ENCODE measurements around the gene TES.
"Not testable (repeated sequence)": the region's sequence is repeated elsewhere in the genome, so short reads cannot be mapped to it uniquely, and the experiment has no call there.

Gene TES

DNA sequence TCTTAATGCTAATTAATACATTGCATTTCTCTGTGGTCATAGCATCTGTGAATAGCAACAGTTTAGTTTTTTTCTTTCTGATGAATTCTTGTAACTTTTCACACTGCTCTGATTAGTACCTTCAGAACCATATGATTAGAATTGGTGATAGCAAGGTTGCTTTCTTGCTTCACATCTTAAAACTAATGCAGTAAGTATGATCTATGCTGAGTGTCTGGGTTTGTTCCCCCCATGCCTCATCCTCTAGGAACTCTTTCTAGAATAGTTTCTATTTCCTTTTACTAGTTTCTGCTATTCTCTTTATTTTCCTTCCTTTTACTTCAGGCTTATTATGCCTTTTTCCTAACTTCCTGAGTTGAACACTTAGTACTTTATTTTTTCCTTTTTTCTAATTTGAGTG is 32.4 kb downstream of the TES start:
- DNase-seq (ENCODE audit: low read depth, low spot score): no peak

DNA sequence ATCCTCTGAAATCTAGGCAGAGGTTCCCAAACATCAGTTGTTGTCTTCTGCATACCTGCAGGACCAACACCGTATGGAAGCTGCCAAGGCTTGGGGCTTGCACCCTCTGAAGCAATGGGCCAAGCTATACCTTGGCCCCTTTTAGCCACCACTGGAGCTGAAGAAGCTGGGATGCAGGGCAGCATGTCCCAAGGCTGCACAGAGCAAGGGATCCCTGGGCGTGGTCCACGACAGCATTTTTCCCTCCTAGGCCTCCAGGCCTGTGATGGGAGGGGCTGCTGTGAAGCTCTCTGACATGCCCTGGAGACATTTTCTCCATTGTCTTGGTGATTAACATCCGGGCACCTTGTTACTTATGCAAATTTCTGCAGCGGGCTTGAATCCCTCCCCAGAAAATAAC is 34.5 kb downstream of the TES start:
- not testable (repeated sequence) for DNase-seq (ENCODE audit: low read depth, low spot score)

DNA sequence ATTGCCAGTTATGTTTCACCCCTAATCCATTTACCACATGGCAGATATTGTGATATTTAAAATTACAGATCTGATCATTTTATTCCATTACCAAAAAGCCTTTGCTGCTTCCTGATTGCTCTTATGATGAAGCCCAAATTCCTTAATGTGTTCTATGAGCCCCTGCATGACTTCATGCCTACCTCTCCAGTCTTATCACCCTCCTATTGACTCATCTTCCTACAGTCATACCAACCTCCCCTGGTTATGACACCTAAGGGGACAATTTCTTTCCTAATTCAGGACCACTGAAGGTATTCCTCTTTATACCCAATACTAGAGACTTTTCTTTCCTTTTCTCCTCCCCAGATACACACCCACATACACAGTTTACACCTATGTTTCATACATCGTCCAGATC is 36.0 kb downstream of the TES start:
- no peak for DNase-seq (ENCODE audit: low read depth, low spot score)

DNA sequence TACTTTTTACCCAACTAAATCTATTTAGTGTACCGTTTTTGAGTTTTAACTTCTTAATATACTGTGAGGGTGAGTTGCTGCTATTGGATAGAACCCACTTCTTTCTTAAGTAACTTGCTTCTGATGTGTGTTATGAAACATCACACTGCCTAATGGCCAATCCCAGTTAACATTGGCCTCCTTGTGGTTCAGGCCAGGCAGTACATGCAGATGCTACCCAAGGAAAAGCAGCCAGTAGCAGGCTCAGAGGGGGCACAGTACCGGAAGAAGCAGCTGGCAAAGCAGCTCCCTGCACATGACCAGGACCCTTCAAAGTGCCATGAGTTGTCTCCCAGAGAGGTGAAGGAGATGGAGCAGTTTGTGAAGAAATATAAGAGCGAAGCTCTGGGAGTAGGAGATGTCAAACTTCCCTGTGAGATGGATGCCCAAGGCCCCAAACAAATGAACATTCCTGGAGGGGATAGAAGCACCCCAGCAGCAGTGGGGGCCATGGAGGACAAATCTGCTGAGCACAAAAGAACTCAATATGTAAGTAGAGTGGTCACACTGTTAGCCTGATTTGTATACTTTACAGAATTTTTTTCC is 39.7 kb downstream of the TES start:
- peak; percentile 23 for DNase-seq (ENCODE audit: low read depth, low spot score)

GRCh38 chr7:116251675-116252074 is 41.3 kb downstream of the TES start:
- no peak for DNase-seq (ENCODE audit: low read depth, low spot score)

GRCh38 chr7:116252249-116252648 is 41.9 kb downstream of the TES start:
- DNase-seq (ENCODE audit: low read depth, low spot score): no peak

DNA sequence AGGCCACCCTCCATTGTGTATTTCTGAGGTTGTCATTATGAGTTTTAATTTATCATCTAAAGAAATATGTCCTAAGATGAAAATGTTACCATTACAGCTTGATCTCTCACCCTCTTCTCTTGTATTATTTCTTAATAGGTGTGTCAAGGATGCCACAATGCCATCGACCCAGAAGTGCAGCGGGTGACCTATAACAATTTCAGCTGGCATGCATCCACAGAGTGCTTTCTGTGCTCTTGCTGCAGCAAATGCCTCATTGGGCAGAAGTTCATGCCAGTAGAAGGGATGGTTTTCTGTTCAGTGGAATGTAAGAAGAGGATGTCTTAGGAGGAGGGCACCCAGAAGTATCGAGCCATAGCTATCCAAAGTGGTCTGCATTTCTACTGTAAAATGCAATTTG is 46.8 kb downstream of the TES start:
- no peak for DNase-seq (ENCODE audit: low read depth, low spot score)

DNA sequence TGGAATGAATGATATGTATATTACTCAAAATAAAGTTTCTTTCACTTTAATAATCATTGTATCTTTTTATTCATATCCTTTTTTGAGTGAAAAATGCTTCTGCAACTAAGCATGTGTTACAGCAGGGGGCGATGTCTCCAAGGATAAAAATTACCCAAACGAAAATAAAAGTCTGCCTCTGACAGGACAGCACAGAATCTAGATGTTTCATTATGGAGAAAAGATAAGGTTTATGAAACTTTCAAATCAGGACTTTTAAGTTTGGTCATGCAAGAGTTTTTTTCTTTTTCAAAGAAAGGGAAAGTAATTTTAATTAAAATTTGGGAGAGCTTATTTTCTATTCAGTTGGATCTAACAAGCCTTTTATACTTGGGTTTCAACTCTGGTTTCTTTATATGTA is 48.4 kb downstream of the TES start:
- DNase-seq (ENCODE audit: low read depth, low spot score): no peak

DNA sequence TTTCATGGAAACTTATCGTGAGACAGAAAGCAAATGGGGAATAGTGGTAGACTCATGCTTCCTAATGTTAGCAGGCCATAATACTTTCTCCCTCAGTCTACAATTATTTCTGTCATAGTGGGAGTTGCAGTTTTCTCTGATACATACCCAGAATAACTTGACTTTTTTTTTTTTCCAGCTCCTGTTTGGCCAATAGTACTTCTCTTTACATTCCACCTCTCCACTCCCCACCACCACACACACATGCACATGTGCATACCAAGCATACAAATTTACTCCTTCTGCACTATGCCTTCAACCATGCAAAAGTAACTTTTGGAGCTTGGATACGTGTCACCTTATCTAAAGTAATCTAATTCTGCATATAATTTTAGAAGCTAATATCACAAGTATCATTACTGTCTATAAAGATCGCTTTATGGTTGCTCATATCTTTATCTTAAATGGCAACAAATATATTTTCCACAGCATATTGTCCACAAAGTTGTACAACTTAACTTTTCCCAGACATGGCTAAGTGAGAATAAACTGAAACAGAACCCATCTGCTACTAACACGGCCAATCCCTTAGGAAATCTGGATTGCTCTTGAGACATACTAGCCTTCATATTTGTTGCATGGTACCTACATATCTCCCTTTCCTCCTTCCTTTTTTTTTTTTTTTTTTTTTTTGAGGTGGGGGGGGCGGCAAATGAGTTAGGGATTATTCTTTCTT is 49.0 kb downstream of the TES start:
- no peak for DNase-seq (ENCODE audit: low read depth, low spot score)

GRCh38 chr7:116259871-116260440 is 49.6 kb downstream of the TES start:
- DNase-seq (ENCODE audit: low read depth, low spot score): no peak

DNA sequence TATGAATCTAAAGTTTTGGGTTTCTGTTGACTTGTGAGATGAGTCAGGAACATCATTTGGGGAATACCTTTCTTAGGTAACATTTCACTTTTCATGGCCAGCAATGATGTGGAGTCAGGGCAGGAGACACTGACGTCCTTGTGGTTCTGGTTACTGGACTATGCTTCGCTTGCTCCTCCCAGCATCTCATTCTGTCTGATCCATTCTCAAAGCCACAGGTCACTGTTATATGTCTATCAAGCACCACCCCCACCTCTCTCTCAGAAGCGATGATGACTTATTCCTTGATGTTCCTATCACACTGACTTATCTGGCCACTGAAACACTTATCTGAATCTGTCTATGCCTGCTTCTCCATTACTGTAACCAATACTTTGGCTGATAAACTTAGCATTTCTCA is 51.6 kb downstream of the TES start:
- DNase-seq (ENCODE audit: low read depth, low spot score): no peak

- no peak for DNase-seq (ENCODE audit: low read depth, low spot score)
These were observed 55.5 kb downstream of the TES start for GRCh38 chr7:116265881-116266280.

DNA sequence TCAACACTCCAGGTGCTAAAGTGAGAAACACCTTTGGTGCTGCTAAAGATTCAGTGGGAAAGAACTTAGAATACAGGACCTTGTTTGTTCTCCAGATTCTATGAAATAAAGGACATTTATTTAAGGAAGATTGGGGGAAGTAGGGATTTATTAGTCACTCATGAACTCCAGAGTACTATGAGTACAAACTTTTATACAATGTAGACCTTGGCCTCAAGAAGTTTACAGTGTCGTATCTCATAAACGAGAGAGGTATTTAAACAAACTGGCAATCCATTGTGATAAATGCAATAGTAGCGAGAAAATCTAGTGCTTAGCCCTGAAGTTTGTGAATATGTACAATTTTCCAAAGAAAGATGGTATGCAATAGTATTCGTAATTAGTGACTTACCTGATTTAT is 59.1 kb downstream of the TES start:
- DNase-seq (ENCODE audit: low read depth, low spot score): no peak

- no peak for DNase-seq (ENCODE audit: low read depth, low spot score)
These were observed 61.0 kb downstream of the TES start for GRCh38 chr7:116271161-116271913.

DNA sequence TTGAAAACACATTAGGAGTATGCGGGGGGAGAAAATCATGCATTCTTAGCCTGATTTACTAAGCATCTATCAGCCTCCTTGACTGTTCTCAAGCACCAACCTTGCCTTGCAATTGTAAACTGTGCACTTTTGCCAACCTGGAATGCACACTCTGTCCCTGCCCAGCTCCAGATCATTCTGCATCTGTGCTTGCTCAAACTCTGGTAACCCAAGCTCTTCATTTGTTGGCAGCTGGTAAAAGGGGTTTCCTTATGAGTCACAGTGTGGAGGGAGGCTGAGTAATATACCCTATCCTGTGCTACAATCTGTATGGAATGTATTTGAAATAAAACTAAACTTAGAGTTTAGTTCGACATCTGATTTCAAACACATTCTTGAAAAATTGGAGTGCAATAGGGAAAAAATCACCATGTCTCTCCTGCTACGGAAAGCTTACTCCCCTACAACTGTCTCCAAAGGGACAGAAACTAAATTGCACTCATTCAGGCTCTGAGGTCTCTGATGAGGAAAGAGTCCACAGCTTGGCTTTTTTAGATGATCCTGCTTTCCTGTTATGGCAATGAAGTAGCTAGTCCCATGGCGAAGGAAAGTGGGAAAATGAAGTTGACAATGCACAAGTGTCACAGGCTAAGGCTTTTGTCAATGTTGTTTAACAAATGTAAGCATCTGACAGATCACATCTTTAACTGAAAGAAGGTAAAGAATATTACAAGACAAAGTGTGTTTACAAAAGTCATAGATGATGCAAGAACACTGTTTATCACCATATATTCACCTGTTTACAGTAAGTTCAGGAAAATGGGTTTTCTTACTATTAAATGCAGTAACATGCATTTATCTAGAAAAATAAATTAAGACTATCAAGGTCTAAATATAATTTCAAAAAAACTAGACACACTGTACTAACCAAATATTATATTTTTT is 61.9 kb downstream of the TES start:
- no peak for DNase-seq (ENCODE audit: low read depth, low spot score)

GRCh38 chr7:116273283-116273917 is 63.1 kb downstream of the TES start:
- DNase-seq (ENCODE audit: low read depth, low spot score): no peak

GRCh38 chr7:116273918-116274301 is 63.6 kb downstream of the TES start:
- no peak for DNase-seq (ENCODE audit: low read depth, low spot score)

DNA sequence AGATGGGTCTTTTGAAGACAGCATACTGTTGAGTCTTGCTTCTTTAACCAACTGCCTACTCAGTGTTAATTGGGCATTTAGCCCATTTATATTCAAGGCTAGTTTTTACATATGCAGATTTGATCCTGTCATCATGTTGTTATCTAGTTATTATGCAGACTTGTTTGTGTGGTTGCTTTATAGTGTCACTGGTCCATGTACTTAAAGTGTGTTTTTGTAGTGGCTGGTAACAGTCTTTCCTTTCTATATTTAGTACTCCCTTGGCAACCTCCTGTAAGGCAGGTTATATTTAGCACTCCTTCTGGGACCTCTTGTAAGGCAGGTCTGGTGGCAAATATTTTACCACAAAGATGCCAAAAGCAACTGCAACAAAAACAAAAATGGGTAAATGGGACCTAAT is 66.7 kb downstream of the TES start:
- no peak for DNase-seq (ENCODE audit: low read depth, low spot score)

DNA sequence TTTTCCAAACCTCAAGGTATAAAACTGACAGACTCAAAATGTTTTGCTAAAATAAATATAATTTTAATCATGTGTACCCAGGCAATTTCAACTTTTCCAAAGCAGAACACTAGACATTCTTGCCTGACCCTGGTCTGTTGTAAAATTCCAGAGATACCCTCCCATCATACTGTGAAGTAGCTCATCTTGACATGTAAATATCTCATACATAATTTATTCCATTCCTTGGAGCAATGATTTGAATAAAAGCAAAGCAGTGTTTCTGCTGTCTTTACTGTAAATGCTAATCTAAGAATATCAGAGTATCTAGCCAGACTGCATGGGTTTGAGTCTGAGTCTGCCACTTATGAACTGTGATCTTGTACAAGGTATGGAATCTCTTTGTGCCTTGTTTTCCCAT is 68.9 kb downstream of the TES start:
- no peak for DNase-seq (ENCODE audit: low read depth, low spot score)

DNA sequence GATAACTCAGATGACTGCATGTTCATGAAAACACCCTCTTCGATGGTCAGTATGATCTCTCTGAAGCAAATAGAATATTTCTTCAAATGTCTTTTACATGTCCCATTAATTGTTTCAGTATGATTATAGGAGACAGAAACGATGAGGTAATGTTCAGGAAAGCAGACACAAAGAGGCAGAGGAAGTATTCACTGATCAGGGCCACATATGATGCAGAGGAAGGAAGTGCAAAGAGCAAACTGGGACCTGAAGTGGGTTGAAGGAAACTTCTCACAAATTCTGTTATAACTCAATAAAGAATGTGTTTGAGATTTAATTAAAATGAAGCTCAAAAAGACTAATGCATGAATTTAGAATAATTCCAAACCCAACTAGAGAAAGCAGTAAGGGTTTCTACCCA is 70.5 kb downstream of the TES start:
- no peak for DNase-seq (ENCODE audit: low read depth, low spot score)

DNA sequence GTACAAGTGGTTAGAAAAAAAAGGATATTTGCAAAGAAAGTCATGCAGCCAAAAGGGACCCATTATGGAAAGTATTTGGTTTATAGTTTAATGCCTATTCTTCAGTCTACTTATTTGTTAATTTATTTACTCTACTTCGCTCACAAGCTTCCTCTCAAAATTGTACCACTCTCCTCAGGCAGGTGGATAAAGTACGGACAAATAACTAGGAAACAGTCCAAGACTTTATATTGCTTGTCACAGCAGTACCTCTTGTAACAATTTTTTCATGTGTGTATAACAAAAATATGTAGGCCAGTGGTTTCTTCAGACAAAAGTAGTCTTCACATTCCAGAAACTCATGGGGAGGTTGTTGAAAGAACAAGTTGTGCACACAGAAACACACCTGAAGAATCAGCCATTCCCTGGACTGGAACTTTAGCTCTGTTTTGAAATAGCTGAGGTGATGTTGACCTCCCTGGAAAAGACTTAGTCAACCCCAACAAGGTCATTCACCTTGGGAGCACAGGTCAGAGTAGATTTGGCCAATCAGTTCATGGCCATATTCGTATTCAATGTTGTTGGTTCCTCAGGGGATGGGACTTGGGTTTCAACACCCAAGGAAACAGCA is 73.4 kb downstream of the TES start:
- no peak for DNase-seq (ENCODE audit: low read depth, low spot score)

All from iPS DF 19.7 (cell line).